GM23338 (cell line): ENCODE data around the gene DLG2. TPM values are rescaled to one million over a fixed set of nuclear protein-coding genes. Genes with fewer than 3 reads are reported as not detected.

Experiments
- ATAC-seq: fragments of 200-7000 bp; cut with Tn5 transposase; 3 replicates; pipeline ENCODE4 v1.9.1; 2020
- DNase-seq: peaks from one replicate; pipeline ENCODE4 v3.0.0-alpha.2; 2015; ENCODE audit warnings: low spot score
- H2AFZ ChIP-seq: fragments of 200-600 bp; sonication (generic); 2 replicates; pipeline ENCODE4 v1.8.0; 2016; ENCODE audit warnings: antibody characterized with exemption, mild to moderate bottlenecking, moderate library complexity
- H3F3A ChIP-seq: fragments of 200-600 bp; sonication (generic); replicated peaks from 2 replicates; pipeline ENCODE4 v1.8.0; 2017; ENCODE audit warnings: antibody characterized with exemption, mixed run types, low read depth
- H3K27ac ChIP-seq: fragments of 200-600 bp; sonication (generic); 2 replicates; pipeline ENCODE4 v1.6.1; 2016; ENCODE audit warnings: low read depth
- H3K27me3 ChIP-seq: fragments of 200-600 bp; sonication (generic); 2 replicates; pipeline ENCODE4 v1.8.0; 2016; ENCODE audit warnings: mild to moderate bottlenecking, mixed run types, moderate library complexity; ENCODE audit not compliant: insufficient read depth
- H3K36me3 ChIP-seq: fragments of 200-600 bp; sonication (generic); 2 replicates; pipeline ENCODE4 v1.8.0; 2016; ENCODE audit warnings: mild to moderate bottlenecking; ENCODE audit not compliant: insufficient read depth
- H3K4me1 ChIP-seq: fragments of 200-600 bp; sonication (generic); 2 replicates; pipeline ENCODE4 v1.8.0; 2016; ENCODE audit warnings: mild to moderate bottlenecking, moderate library complexity; ENCODE audit not compliant: insufficient read depth
- H3K4me2 ChIP-seq: fragments of 200-600 bp; sonication (generic); 2 replicates; pipeline ENCODE4 v1.7.1; 2017; ENCODE audit warnings: mixed run types
- H3K4me3 ChIP-seq: fragments of 200-600 bp; sonication (generic); 2 replicates; pipeline ENCODE4 v1.6.1; 2016; ENCODE audit warnings: mixed run types
- H3K79me2 ChIP-seq: fragments of 200-600 bp; sonication (generic); replicated peaks from 2 replicates; pipeline ENCODE4 v1.8.0; 2017; ENCODE audit warnings: mild to moderate bottlenecking; ENCODE audit not compliant: insufficient read depth
- H3K9me2 ChIP-seq: fragments of 200-600 bp; sonication (generic); 2 replicates; pipeline ENCODE4 v1.8.0; 2017; ENCODE audit not compliant: insufficient read depth
- H4K20me1 ChIP-seq: fragments of 200-600 bp; sonication (generic); replicated peaks from 2 replicates; pipeline ENCODE4 v1.8.0; 2017; ENCODE audit warnings: mild to moderate bottlenecking; ENCODE audit not compliant: insufficient read depth
- H3K27ac Mint-ChIP-seq: 2 replicates; pipeline ENCODE4 v1.8.0; 2020; ENCODE audit warnings: inconsistent platforms, mild to moderate bottlenecking, moderate library complexity, mixed read lengths
- H3K27me3 Mint-ChIP-seq: 3 replicates; pipeline ENCODE4 v1.8.0; 2022; ENCODE audit warnings: low read depth, mild to moderate bottlenecking, moderate library complexity, mixed read lengths, inconsistent platforms; ENCODE audit not compliant: insufficient read depth, poor library complexity
- H3K36me3 Mint-ChIP-seq: 3 replicates; pipeline ENCODE4 v1.8.0; 2021; ENCODE audit warnings: low read depth, mild to moderate bottlenecking, inconsistent platforms, moderate library complexity, mixed read lengths
- H3K4me1 Mint-ChIP-seq: 3 replicates; pipeline ENCODE4 v1.8.0; 2020; ENCODE audit warnings: mild to moderate bottlenecking, inconsistent platforms, mixed read lengths
- H3K4me3 Mint-ChIP-seq: 3 replicates; pipeline ENCODE4 v1.8.0; 2021; ENCODE audit warnings: moderate library complexity, mild to moderate bottlenecking, inconsistent platforms, mixed read lengths
- H3K9me3 Mint-ChIP-seq: 3 replicates; pipeline ENCODE4 v1.8.0; 2020; ENCODE audit warnings: moderate library complexity, mild to moderate bottlenecking, inconsistent platforms, mixed read lengths
- CREB1 ChIP-seq: fragments of 250-450 bp; sonication (Bioruptor Pico); IDR thresholded peaks from 2 replicates; pipeline ENCODE4 v1.5.0; 2020; ENCODE audit warnings: low read depth, mild to moderate bottlenecking, moderate library complexity
- EZH2 ChIP-seq: fragments of 200-600 bp; sonication (generic); IDR thresholded peaks from one replicate; pipeline ENCODE4 v1.8.0; 2017; ENCODE audit warnings: antibody characterized with exemption, mild to moderate bottlenecking, low read depth; ENCODE audit not compliant: unreplicated experiment
- EZH2phosphoT487 ChIP-seq: fragments of 200-600 bp; sonication (generic); IDR thresholded peaks from one replicate; pipeline ENCODE4 v1.8.1; 2018; ENCODE audit warnings: antibody characterized with exemption; ENCODE audit not compliant: unreplicated experiment
- JUNB ChIP-seq: IDR thresholded peaks from one replicate; pipeline ENCODE4 v1.6.1; 2016; ENCODE audit warnings: antibody characterized with exemption; ENCODE audit not compliant: unreplicated experiment
- NANOG ChIP-seq: IDR thresholded peaks from 2 replicates; pipeline ENCODE4 v1.6.1; 2016; ENCODE audit warnings: antibody characterized with exemption, borderline replicate concordance
- POLR2AphosphoS5 ChIP-seq: IDR thresholded peaks from 2 replicates; pipeline ENCODE4 v1.6.1; 2016; ENCODE audit warnings: antibody characterized with exemption, low read depth
- STAT1 ChIP-seq: IDR thresholded peaks from one replicate; pipeline ENCODE4 v1.6.1; 2016; ENCODE audit warnings: antibody characterized with exemption; ENCODE audit not compliant: unreplicated experiment
- ZNF114 ChIP-seq: fragments of 250-450 bp; sonication (Bioruptor Pico); IDR thresholded peaks from 2 replicates; pipeline ENCODE4 v1.5.0; 2020; ENCODE audit warnings: mild to moderate bottlenecking, moderate library complexity
- ZNF331 ChIP-seq: fragments of 250-450 bp; sonication (Bioruptor Pico); IDR thresholded peaks from 2 replicates; pipeline ENCODE4 v1.5.0; 2020; ENCODE audit warnings: low read depth, mild to moderate bottlenecking, moderate library complexity
- polyA plus RNA-seq: library from polyadenylated mRNA; unstranded; fragments of >200 nt; fragmentation: Nextera tagmentation; extraction: Ambion mirVana; gene quantifications from 2 replicates; pipeline ENCODE4 v1.2.1, GENCODE V29; 2016
- total RNA-seq: library from RNA; depleted of rRNA; stranded (reverse); fragments of >200 nt; shearing (Covaris generic); gene quantifications from 2 replicates; pipeline ENCODE4 v1.2.3, GENCODE V29; 2014
- TF ChIP-seq, protein P1 (sequence below): IDR thresholded peaks from 2 replicates; pipeline ENCODE4 v1.6.1; 2016; ENCODE audit warnings: antibody characterized with exemption
- TF ChIP-seq, protein P2 (sequence below), 2 experiments: fragments of 200-600 bp in 1 of 2; sonication (generic) in 1 of 2; conservative IDR thresholded peaks; 2 replicates each; pipeline versions ENCODE4 v1.5.1 to v1.6.1; 2016 to 2017; ENCODE audit warnings: antibody characterized with exemption in 2 of 2, low read depth in 2 of 2, mild to moderate bottlenecking in 2 of 2, moderate library complexity in 1 of 2
- TF ChIP-seq, protein P3 (sequence below): fragments of 250-450 bp; sonication (Bioruptor Pico); IDR thresholded peaks from 2 replicates; pipeline ENCODE4 v1.5.0; 2020; ENCODE audit warnings: mild to moderate bottlenecking, moderate library complexity
- TF ChIP-seq, protein P4 (sequence below): IDR thresholded peaks from one replicate; pipeline ENCODE4 v1.6.1; 2018; ENCODE audit warnings: antibody characterized with exemption; ENCODE audit not compliant: unreplicated experiment

The DLG2 gene
- total and polyA plus RNA-seq, 2 experiments from 2014 or later = 19.8 to 21.5 TPM

DNA sequence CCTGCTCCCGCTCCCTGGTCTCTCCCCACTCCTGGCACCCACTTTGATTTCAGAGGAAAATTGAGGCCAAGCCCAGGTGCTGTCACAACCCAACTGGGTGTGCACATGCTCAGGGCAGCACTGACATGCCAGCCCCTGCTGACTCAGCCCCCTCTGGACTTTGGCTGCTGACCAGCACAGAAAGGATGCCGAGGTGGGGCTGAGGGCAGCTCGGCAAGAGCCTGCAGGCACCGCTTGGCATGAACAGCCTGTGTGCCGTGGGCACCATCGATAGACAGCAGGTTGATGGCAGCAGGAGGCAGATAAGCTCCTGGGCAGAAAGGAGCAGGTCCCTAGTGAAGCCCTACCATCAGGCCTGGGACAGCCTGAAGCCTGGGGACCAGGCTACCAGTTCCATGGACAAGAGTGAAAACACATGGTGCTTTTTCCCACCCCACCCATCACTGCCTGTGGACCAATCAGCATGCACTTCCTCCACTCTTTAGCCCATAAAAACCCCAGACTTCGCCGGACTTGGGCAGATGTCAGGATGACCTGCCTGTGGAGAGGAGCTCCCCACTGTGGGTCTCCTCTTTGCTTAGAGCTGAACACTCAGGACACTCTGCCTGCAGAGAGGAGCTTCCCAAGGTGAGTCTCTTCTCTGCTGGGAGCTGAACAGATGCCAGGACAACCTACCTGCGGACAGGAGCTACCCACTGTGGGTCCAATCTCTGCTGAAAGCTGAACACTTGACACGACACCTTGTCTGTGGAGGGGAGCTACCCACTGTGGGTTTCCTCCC lies 832.3 kb downstream of the DLG2 start:
- no peak overlapping the region for H3K27ac ChIP-seq
- H4K20me1 ChIP-seq = no peaks in the 10 kb centered on the region
- no peaks in the 10 kb centered on the region for H3K36me3 Mint-ChIP-seq
- no peak overlapping the region for H3K27ac Mint-ChIP-seq
- DNase-seq (no peak), ATAC-seq (no peak)
- H3K4me1 Mint-ChIP-seq = no peaks in the 10 kb centered on the region
- H3K9me2 ChIP-seq = no peaks in the 10 kb centered on the region
- no peaks in the 10 kb centered on the region for H3K79me2 ChIP-seq
- no peaks in the 10 kb centered on the region for H3K9me3 Mint-ChIP-seq
- H2AFZ ChIP-seq = no peak overlapping the region
- H3F3A ChIP-seq = no peaks in the 10 kb centered on the region
- H3K4me2 ChIP-seq = no peak overlapping the region
- no peak for TF ChIP-seq EZH2
- TF ChIP-seq STAT1 = no peak
- TF ChIP-seq, protein P1, sequence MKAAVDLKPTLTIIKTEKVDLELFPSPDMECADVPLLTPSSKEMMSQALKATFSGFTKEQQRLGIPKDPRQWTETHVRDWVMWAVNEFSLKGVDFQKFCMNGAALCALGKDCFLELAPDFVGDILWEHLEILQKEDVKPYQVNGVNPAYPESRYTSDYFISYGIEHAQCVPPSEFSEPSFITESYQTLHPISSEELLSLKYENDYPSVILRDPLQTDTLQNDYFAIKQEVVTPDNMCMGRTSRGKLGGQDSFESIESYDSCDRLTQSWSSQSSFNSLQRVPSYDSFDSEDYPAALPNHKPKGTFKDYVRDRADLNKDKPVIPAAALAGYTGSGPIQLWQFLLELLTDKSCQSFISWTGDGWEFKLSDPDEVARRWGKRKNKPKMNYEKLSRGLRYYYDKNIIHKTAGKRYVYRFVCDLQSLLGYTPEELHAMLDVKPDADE = no peak
- TF ChIP-seq, protein P2, sequence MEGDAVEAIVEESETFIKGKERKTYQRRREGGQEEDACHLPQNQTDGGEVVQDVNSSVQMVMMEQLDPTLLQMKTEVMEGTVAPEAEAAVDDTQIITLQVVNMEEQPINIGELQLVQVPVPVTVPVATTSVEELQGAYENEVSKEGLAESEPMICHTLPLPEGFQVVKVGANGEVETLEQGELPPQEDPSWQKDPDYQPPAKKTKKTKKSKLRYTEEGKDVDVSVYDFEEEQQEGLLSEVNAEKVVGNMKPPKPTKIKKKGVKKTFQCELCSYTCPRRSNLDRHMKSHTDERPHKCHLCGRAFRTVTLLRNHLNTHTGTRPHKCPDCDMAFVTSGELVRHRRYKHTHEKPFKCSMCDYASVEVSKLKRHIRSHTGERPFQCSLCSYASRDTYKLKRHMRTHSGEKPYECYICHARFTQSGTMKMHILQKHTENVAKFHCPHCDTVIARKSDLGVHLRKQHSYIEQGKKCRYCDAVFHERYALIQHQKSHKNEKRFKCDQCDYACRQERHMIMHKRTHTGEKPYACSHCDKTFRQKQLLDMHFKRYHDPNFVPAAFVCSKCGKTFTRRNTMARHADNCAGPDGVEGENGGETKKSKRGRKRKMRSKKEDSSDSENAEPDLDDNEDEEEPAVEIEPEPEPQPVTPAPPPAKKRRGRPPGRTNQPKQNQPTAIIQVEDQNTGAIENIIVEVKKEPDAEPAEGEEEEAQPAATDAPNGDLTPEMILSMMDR (conservative IDR thresholded peaks at IDR 0.05; ENCODE audit: low read depth in 2 of 2) = no peak
- no peak for TF ChIP-seq ZNF331 (CRISPR knock-in tag)
- TF ChIP-seq CREB1 (CRISPR knock-in tag) = no peak
- TF ChIP-seq NANOG = no peak
- TF ChIP-seq, protein P3, sequence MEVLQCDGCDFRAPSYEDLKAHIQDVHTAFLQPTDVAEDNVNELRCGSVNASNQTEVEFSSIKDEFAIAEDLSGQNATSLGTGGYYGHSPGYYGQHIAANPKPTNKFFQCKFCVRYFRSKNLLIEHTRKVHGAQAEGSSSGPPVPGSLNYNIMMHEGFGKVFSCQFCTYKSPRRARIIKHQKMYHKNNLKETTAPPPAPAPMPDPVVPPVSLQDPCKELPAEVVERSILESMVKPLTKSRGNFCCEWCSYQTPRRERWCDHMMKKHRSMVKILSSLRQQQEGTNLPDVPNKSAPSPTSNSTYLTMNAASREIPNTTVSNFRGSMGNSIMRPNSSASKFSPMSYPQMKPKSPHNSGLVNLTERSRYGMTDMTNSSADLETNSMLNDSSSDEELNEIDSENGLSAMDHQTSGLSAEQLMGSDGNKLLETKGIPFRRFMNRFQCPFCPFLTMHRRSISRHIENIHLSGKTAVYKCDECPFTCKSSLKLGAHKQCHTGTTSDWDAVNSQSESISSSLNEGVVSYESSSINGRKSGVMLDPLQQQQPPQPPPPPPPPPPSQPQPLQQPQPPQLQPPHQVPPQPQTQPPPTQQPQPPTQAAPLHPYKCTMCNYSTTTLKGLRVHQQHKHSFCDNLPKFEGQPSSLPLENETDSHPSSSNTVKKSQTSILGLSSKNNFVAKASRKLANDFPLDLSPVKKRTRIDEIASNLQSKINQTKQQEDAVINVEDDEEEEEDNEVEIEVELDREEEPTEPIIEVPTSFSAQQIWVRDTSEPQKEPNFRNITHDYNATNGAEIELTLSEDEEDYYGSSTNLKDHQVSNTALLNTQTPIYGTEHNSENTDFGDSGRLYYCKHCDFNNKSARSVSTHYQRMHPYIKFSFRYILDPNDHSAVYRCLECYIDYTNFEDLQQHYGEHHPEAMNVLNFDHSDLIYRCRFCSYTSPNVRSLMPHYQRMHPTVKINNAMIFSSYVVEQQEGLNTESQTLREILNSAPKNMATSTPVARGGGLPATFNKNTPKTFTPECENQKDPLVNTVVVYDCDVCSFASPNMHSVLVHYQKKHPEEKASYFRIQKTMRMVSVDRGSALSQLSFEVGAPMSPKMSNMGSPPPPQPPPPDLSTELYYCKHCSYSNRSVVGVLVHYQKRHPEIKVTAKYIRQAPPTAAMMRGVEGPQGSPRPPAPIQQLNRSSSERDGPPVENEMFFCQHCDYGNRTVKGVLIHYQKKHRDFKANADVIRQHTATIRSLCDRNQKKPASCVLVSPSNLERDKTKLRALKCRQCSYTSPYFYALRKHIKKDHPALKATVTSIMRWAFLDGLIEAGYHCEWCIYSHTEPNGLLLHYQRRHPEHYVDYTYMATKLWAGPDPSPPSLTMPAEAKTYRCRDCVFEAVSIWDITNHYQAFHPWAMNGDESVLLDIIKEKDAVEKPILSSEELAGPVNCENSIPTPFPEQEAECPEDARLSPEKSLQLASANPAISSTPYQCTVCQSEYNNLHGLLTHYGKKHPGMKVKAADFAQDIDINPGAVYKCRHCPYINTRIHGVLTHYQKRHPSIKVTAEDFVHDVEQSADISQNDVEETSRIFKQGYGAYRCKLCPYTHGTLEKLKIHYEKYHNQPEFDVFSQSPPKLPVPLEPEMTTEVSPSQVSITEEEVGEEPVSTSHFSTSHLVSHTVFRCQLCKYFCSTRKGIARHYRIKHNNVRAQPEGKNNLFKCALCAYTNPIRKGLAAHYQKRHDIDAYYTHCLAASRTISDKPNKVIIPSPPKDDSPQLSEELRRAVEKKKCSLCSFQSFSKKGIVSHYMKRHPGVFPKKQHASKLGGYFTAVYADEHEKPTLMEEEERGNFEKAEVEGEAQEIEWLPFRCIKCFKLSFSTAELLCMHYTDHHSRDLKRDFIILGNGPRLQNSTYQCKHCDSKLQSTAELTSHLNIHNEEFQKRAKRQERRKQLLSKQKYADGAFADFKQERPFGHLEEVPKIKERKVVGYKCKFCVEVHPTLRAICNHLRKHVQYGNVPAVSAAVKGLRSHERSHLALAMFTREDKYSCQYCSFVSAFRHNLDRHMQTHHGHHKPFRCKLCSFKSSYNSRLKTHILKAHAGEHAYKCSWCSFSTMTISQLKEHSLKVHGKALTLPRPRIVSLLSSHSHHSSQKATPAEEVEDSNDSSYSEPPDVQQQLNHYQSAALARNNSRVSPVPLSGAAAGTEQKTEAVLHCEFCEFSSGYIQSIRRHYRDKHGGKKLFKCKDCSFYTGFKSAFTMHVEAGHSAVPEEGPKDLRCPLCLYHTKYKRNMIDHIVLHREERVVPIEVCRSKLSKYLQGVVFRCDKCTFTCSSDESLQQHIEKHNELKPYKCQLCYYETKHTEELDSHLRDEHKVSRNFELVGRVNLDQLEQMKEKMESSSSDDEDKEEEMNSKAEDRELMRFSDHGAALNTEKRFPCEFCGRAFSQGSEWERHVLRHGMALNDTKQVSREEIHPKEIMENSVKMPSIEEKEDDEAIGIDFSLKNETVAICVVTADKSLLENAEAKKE (CRISPR knock-in tag) = no peak
- TF ChIP-seq ZNF114 (CRISPR knock-in tag) = no peak
- TF ChIP-seq, protein P4, sequence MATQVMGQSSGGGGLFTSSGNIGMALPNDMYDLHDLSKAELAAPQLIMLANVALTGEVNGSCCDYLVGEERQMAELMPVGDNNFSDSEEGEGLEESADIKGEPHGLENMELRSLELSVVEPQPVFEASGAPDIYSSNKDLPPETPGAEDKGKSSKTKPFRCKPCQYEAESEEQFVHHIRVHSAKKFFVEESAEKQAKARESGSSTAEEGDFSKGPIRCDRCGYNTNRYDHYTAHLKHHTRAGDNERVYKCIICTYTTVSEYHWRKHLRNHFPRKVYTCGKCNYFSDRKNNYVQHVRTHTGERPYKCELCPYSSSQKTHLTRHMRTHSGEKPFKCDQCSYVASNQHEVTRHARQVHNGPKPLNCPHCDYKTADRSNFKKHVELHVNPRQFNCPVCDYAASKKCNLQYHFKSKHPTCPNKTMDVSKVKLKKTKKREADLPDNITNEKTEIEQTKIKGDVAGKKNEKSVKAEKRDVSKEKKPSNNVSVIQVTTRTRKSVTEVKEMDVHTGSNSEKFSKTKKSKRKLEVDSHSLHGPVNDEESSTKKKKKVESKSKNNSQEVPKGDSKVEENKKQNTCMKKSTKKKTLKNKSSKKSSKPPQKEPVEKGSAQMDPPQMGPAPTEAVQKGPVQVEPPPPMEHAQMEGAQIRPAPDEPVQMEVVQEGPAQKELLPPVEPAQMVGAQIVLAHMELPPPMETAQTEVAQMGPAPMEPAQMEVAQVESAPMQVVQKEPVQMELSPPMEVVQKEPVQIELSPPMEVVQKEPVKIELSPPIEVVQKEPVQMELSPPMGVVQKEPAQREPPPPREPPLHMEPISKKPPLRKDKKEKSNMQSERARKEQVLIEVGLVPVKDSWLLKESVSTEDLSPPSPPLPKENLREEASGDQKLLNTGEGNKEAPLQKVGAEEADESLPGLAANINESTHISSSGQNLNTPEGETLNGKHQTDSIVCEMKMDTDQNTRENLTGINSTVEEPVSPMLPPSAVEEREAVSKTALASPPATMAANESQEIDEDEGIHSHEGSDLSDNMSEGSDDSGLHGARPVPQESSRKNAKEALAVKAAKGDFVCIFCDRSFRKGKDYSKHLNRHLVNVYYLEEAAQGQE = no peak
- TF ChIP-seq JUNB = no peak
- no peak for TF ChIP-seq EZH2phosphoT487
- TF ChIP-seq POLR2AphosphoS5 = no peak
- no peak overlapping the region for H3K4me3 Mint-ChIP-seq
- no peaks in the 10 kb centered on the region for H3K27me3 Mint-ChIP-seq
- no peaks in the 10 kb centered on the region for H3K4me1 ChIP-seq
- H3K36me3 ChIP-seq = no peaks in the 10 kb centered on the region
- H3K27me3 ChIP-seq = no peaks in the 10 kb centered on the region
- H3K4me3 ChIP-seq = no peak overlapping the region
